Measurements from ENCODE around the gene NUP210.

Gene NUP210

DNA sequence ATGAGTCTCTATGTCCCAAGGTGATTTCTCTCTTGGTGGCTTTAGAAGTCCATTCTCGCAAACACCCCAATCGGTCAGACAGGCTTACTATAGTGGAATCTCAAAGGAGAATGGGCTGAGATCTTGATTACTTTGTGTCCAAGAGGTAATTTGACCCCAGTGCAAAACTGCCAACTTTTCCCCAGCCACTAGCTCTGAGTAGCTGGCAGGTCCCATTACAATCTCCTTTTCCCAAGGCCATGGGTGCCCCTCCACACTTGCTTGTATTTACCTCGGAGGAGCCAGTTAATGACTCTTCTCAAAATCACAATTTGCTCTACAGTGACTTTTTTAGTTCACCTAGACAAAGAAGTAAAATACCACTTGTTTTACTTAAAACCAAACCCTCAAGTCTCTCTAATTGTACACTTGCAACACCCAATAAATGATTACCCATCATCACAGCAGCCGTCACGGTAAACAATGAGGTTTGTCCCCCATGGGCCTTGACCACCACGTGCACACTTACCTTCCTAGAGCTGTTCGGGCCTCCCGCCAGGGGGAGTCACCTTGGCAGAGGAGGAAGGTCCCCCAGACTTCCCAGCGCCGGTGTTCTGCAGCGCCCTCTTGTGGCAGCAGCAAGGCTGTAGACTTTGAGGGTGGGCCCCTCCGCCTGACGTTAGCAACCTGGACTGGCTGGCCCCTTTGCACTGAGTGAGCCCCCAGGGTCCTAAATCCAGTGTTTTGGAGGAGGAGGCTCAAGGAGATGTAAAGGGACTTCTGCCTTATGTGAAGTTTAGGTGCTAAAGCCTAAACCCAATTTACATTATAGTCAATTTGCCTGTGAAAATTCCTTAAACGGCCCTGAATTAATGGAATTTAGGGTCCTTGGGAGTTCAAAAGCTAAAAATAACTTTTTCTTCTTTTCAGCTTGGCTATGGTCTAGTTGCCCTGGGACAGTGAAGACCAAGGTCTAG, 41.3 kb upstream of the NUP210 start:
- Histone ChIP-seq H3K27me3 (ENCODE audit: insufficient read depth, insufficient read length) (peaks cover 19% of the 10 kb centered on the region), H3K9me3 (ENCODE audit: insufficient read depth, low read length) (no peaks in the 10 kb centered on the region), H3K9ac (ENCODE audit: insufficient read length, low read depth) (no peak overlapping the region), H3K4me1 (ENCODE audit: insufficient read depth, insufficient read length) (peaks cover 2% of the 10 kb centered on the region), H3K4me3 (ENCODE audit: insufficient read length, low read depth) (no peak overlapping the region), H3K36me3 (ENCODE audit: insufficient read depth, insufficient read length, low read length) (no peaks in the 10 kb centered on the region)
- no peak for TF ChIP-seq SUZ12 (IDR thresholded peaks at IDR 0.05; ENCODE audit: extremely low read depth, insufficient read depth, insufficient read length)
- no peak for TF ChIP-seq YY1 (IDR thresholded peaks at IDR 0.05; ENCODE audit: insufficient read depth, insufficient read length)
- TF ChIP-seq ZNF274 (IDR thresholded peaks at IDR 0.05; ENCODE audit: low read depth, low read length): no peak
- peak; percentile 91 for DNase-seq (ENCODE audit: low read depth, low spot score)

GRCh38 chr3:13460341-13460736, 40.2 kb upstream of the NUP210 start:
- Histone ChIP-seq H3K4me3 (ENCODE audit: insufficient read length, low read depth) (no peak overlapping the region), H3K36me3 (ENCODE audit: insufficient read depth, insufficient read length, low read length) (no peaks in the 10 kb centered on the region), H3K9ac (ENCODE audit: insufficient read length, low read depth) (no peak overlapping the region), H3K9me3 (ENCODE audit: insufficient read depth, low read length) (no peaks in the 10 kb centered on the region), H3K4me1 (ENCODE audit: insufficient read depth, insufficient read length) (peaks cover 2% of the 10 kb centered on the region), H3K27me3 (ENCODE audit: insufficient read depth, insufficient read length) (peaks cover 19% of the 10 kb centered on the region)
- no peak for DNase-seq (ENCODE audit: low read depth, low spot score)
- no peak for TF ChIP-seq ZNF274 (IDR thresholded peaks at IDR 0.05; ENCODE audit: low read depth, low read length)

- TF ChIP-seq YY1 (IDR thresholded peaks at IDR 0.05; ENCODE audit: insufficient read depth, insufficient read length) (no peak), ZNF274 (IDR thresholded peaks at IDR 0.05; ENCODE audit: low read depth, low read length) (no peak), SUZ12 (IDR thresholded peaks at IDR 0.05; ENCODE audit: extremely low read depth, insufficient read depth, insufficient read length) (no peak)
- Histone ChIP-seq H3K4me3 (ENCODE audit: insufficient read length, low read depth) (no peak overlapping the region), H3K4me1 (ENCODE audit: insufficient read depth, insufficient read length) (peaks cover 2% of the 10 kb centered on the region), H3K27me3 (ENCODE audit: insufficient read depth, insufficient read length) (peaks cover 19% of the 10 kb centered on the region), H3K9ac (ENCODE audit: insufficient read length, low read depth) (no peak overlapping the region), H3K9me3 (ENCODE audit: insufficient read depth, low read length) (no peaks in the 10 kb centered on the region), H3K36me3 (ENCODE audit: insufficient read depth, insufficient read length, low read length) (no peaks in the 10 kb centered on the region)
- DNase-seq (ENCODE audit: low read depth, low spot score): no peak
Measured at GRCh38 chr3:13459605-13460340, 39.7 kb upstream of the NUP210 start.

- no peak overlapping the region for H3K9ac ChIP-seq (ENCODE audit: insufficient read length, low read depth)
- no peaks in the 10 kb centered on the region for H3K9me3 ChIP-seq (ENCODE audit: insufficient read depth, low read length)
- TF ChIP-seq SUZ12 (IDR thresholded peaks at IDR 0.05; ENCODE audit: extremely low read depth, insufficient read depth, insufficient read length): no peak
- TF ChIP-seq YY1 (IDR thresholded peaks at IDR 0.05; ENCODE audit: insufficient read depth, insufficient read length): no peak
- no peak for TF ChIP-seq ZNF274 (IDR thresholded peaks at IDR 0.05; ENCODE audit: low read depth, low read length)
- H3K36me3 ChIP-seq (ENCODE audit: insufficient read depth, insufficient read length, low read length): no peaks in the 10 kb centered on the region
- H3K27me3 ChIP-seq (ENCODE audit: insufficient read depth, insufficient read length): peaks cover 14% of the 10 kb centered on the region
- no peak for DNase-seq (ENCODE audit: low read depth, low spot score)
- H3K4me3 ChIP-seq (ENCODE audit: insufficient read length, low read depth): no peak overlapping the region
- H3K4me1 ChIP-seq (ENCODE audit: insufficient read depth, insufficient read length): peaks cover 7% of the 10 kb centered on the region
Measured at GRCh38 chr3:13457593-13457992, 37.5 kb upstream of the NUP210 start.

DNA sequence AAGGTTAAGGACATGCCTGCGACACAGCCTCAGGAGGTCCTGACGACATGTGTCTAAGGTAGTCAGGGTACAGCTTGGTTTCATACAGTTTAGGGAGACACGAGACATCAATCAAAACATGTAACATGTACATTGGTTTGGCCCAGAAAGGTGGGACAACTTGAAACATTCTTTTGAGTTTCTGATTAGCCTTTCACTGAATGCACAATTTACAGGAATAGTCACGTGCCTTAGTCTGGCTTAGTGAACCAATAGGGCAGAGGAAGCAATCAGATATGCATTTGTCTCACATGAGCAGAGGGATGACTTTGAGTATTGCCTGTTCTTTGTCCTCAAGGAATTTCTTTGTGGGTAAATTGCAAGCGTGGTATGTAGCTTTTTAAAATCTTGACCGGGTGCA, 35.5 kb upstream of the NUP210 start:
- TF ChIP-seq ZNF274 (IDR thresholded peaks at IDR 0.05; ENCODE audit: low read depth, low read length) (no peak), SUZ12 (IDR thresholded peaks at IDR 0.05; ENCODE audit: extremely low read depth, insufficient read depth, insufficient read length) (no peak), YY1 (IDR thresholded peaks at IDR 0.05; ENCODE audit: insufficient read depth, insufficient read length) (no peak)
- H3K4me1 ChIP-seq (ENCODE audit: insufficient read depth, insufficient read length): peaks cover 8% of the 10 kb centered on the region
- no peaks in the 10 kb centered on the region for H3K9me3 ChIP-seq (ENCODE audit: insufficient read depth, low read length)
- H3K27me3 ChIP-seq (ENCODE audit: insufficient read depth, insufficient read length): peaks cover 14% of the 10 kb centered on the region
- H3K36me3 ChIP-seq (ENCODE audit: insufficient read depth, insufficient read length, low read length): no peaks in the 10 kb centered on the region
- no peak overlapping the region for H3K4me3 ChIP-seq (ENCODE audit: insufficient read length, low read depth)
- DNase-seq (ENCODE audit: low read depth, low spot score): no peak
- no peak overlapping the region for H3K9ac ChIP-seq (ENCODE audit: insufficient read length, low read depth)

GRCh38 chr3:13452490-13453335, 32.6 kb upstream of the NUP210 start:
- Histone ChIP-seq H3K4me3 (ENCODE audit: insufficient read length, low read depth) (no peak overlapping the region), H3K9ac (ENCODE audit: insufficient read length, low read depth) (peak overlapping the region; percentile 69), H3K27me3 (ENCODE audit: insufficient read depth, insufficient read length) (no peaks in the 10 kb centered on the region), H3K4me1 (ENCODE audit: insufficient read depth, insufficient read length) (peaks cover 6% of the 10 kb centered on the region), H3K36me3 (ENCODE audit: insufficient read depth, insufficient read length, low read length) (no peaks in the 10 kb centered on the region), H3K9me3 (ENCODE audit: insufficient read depth, low read length) (no peaks in the 10 kb centered on the region)
- peak; percentile 22 for DNase-seq (ENCODE audit: low read depth, low spot score)
- TF ChIP-seq YY1 (IDR thresholded peaks at IDR 0.05; ENCODE audit: insufficient read depth, insufficient read length): no peak
- TF ChIP-seq ZNF274 (IDR thresholded peaks at IDR 0.05; ENCODE audit: low read depth, low read length): no peak
- TF ChIP-seq SUZ12 (IDR thresholded peaks at IDR 0.05; ENCODE audit: extremely low read depth, insufficient read depth, insufficient read length): no peak
